Mucosa of stomach (tissue), 1 donor: ENCODE data around the gene POLR2I.

Experiments
- H3K27me3 ChIP-seq: one replicate; pipeline ENCODE4 v1.7.0; 2013; ENCODE audit warnings: mild to moderate bottlenecking, low read length; ENCODE audit not compliant: control insufficient read depth, insufficient read depth
- H3K36me3 ChIP-seq: one replicate; pipeline ENCODE4 v1.7.0; 2013; ENCODE audit warnings: low read length; ENCODE audit not compliant: control insufficient read depth, insufficient read depth
- H3K4me1 ChIP-seq: one replicate; pipeline ENCODE4 v1.7.0; 2013; ENCODE audit warnings: mild to moderate bottlenecking, low read length; ENCODE audit not compliant: control insufficient read depth, insufficient read depth
- H3K4me3 ChIP-seq: one replicate; pipeline ENCODE4 v1.7.0; 2013; ENCODE audit warnings: low read length
- H3K9ac ChIP-seq: one replicate; pipeline ENCODE4 v1.7.0; 2013; ENCODE audit warnings: mild to moderate bottlenecking, low read length, moderate library complexity
- H3K9me3 ChIP-seq: one replicate; pipeline ENCODE4 v1.7.0; 2013; ENCODE audit warnings: mild to moderate bottlenecking, low read length, moderate library complexity; ENCODE audit not compliant: control insufficient read depth
- donor health status: Pancreatic carcinoma.

POLR2I gene

GRCh38 chr19:36114721-36115452 is at the start of gene POLR2I:
Gene POLR2I (minus strand): TSS chr19:36114875. CDS start chr19:36114856, 19 bp downstream.
- no peaks in the 10 kb centered on the region for H3K27me3 ChIP-seq
- H3K36me3 ChIP-seq, result no peaks in the 10 kb centered on the region
- peaks cover 14% of the 10 kb centered on the region for H3K4me1 ChIP-seq
- H3K9me3 ChIP-seq, result no peaks in the 10 kb centered on the region
- H3K4me3 ChIP-seq, result peak within 1 kb of the TSS; percentile 95
- peak within 1 kb of the TSS; percentile 85 for H3K9ac ChIP-seq

GRCh38 chr19:36163813-36164212 is 49.1 kb upstream of the POLR2I start:
- no peak overlapping the region for H3K9ac ChIP-seq
- H3K36me3 ChIP-seq, result no peaks in the 10 kb centered on the region
- no peaks in the 10 kb centered on the region for H3K4me1 ChIP-seq
- no peaks in the 10 kb centered on the region for H3K27me3 ChIP-seq
- H3K4me3 ChIP-seq, result no peak overlapping the region
- no peaks in the 10 kb centered on the region for H3K9me3 ChIP-seq

- Histone ChIP-seq H3K9me3 (no peaks in the 10 kb centered on the region), H3K4me1 (no peaks in the 10 kb centered on the region), H3K9ac (no peak overlapping the region), H3K4me3 (no peak overlapping the region), H3K27me3 (no peaks in the 10 kb centered on the region), H3K36me3 (no peaks in the 10 kb centered on the region)
Observed at GRCh38 chr19:36160821-36161596, 46.3 kb upstream of the POLR2I start.

- H3K9ac ChIP-seq, result no peak overlapping the region
- H3K27me3 ChIP-seq, result no peaks in the 10 kb centered on the region
- no peaks in the 10 kb centered on the region for H3K4me1 ChIP-seq
- peaks cover 21% of the 10 kb centered on the region for H3K36me3 ChIP-seq
- H3K4me3 ChIP-seq, result no peak overlapping the region
- H3K9me3 ChIP-seq, result no peaks in the 10 kb centered on the region
Observed at GRCh38 chr19:36153126-36153525, 38.5 kb upstream of the POLR2I start.

GRCh38 chr19:36152352-36153091 is 37.8 kb upstream of the POLR2I start, which contains the start of gene COX7A1:
Gene COX7A1 (minus strand): TSS chr19:36152447. CDS start chr19:36152407, 40 bp downstream.
- no peaks in the 10 kb centered on the region for H3K9me3 ChIP-seq
- peak within 1 kb of the TSS; percentile 65 for H3K9ac ChIP-seq
- peak within 1 kb of the TSS; percentile 4 for H3K4me3 ChIP-seq
- peaks cover 21% of the 10 kb centered on the region for H3K36me3 ChIP-seq
- no peaks in the 10 kb centered on the region for H3K27me3 ChIP-seq
- H3K4me1 ChIP-seq, result no peaks in the 10 kb centered on the region

DNA sequence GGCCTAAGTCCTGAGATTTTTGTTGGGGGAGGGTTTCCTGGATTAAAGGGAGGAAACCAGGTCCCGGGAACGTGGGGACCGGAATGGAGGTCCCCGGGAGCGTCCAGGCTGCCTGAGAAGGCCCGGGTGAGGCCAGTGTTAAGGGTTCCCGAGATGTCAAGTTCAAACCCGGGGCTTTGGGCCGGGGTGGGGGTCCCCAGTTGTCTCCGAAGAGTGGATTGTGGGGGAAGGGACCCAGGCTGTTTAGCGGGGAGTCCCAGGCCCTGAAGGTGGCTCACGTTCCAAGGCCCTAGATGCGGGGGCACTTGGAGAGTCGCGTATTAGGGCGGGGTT is 37.3 kb upstream of the POLR2I start:
- H3K4me3 ChIP-seq, result peak overlapping the region; percentile 4
- H3K9ac ChIP-seq, result peak overlapping the region; percentile 65
- no peaks in the 10 kb centered on the region for H3K27me3 ChIP-seq
- no peaks in the 10 kb centered on the region for H3K4me1 ChIP-seq
- H3K9me3 ChIP-seq, result no peaks in the 10 kb centered on the region
- peaks cover 25% of the 10 kb centered on the region for H3K36me3 ChIP-seq

DNA sequence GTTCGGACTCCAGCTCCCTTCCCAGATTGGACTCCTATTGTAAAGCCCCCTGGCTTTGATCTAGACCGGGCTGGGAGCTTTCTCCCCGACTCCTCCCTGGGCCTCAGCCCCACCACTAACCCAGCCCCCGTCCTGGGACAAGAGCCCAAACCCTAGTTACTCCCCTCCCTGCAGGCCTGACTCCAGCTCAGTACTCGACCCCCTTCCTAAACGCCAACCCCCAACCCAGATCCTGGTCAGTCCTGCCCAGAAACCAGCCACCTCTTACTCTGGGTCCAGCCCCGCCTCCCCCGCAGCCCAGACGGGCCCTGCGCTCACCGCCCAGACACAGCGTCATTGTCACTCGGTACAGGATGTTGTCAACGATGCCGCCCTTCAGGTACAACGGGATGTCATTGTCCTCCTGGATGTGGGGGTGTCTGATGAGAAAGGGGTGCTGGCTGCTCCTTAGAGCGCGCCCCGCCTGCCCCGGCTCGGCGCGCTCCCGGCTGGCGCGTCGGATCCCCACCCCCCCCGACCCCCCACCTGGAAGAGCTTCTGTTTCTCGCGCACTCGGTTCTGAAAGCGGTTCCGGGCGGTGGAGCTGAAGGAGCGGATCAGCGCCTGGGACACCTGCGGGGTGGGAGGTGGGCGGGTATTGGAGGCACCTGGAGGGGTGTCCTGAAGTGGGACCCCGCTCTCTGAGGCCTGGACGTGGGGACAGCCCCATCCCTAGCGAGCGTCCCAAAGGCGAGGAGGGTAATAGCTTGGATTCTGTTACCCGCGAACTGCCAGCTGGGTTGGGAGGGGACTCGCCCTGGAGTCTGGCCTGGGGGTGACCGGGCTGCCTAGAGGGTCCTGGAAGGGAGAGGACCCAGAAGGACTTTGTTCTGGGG is 36.7 kb upstream of the POLR2I start:
- Histone ChIP-seq H3K4me3 (peak overlapping the region; percentile 4), H3K36me3 (peaks cover 28% of the 10 kb centered on the region), H3K27me3 (no peaks in the 10 kb centered on the region), H3K4me1 (no peaks in the 10 kb centered on the region), H3K9me3 (no peaks in the 10 kb centered on the region), H3K9ac (peak overlapping the region; percentile 65)

DNA sequence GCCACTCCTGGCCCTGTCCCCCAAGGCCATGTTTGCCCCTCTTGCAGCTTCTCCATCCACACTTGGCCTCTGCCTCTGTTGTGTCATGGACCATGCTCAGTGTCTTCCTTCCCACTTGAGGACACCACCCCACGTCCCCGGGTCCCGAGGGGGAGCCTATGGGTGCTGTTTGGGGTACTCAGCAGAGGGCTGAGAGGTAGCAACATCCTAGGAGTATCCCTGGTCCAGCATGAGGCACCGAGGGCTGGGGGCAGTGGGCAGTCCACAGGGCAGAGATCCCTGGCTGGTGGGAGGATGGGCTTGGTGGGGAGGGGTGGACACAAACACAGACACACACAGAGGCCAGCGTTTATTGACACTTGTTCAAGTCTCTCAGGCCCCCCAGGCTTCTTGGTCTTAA is 35.9 kb upstream of the POLR2I start:
- no peaks in the 10 kb centered on the region for H3K27me3 ChIP-seq
- no peak overlapping the region for H3K4me3 ChIP-seq
- peak overlapping the region; percentile 34 for H3K9ac ChIP-seq
- H3K36me3 ChIP-seq, result peaks cover 34% of the 10 kb centered on the region
- no peaks in the 10 kb centered on the region for H3K9me3 ChIP-seq
- no peaks in the 10 kb centered on the region for H3K4me1 ChIP-seq

GRCh38 chr19:36149673-36150406 is 35.2 kb upstream of the POLR2I start:
- Histone ChIP-seq H3K9ac (no peak overlapping the region), H3K36me3 (peaks cover 34% of the 10 kb centered on the region), H3K27me3 (no peaks in the 10 kb centered on the region), H3K4me1 (no peaks in the 10 kb centered on the region), H3K4me3 (no peak overlapping the region), H3K9me3 (no peaks in the 10 kb centered on the region)

GRCh38 chr19:36144624-36145023 is 29.9 kb upstream of the POLR2I start:
- Histone ChIP-seq H3K4me3 (no peak overlapping the region), H3K27me3 (no peaks in the 10 kb centered on the region), H3K9ac (no peak overlapping the region), H3K36me3 (peaks cover 31% of the 10 kb centered on the region), H3K4me1 (peaks cover 9% of the 10 kb centered on the region), H3K9me3 (no peaks in the 10 kb centered on the region)

- H3K27me3 ChIP-seq, result no peaks in the 10 kb centered on the region
- H3K9me3 ChIP-seq, result no peaks in the 10 kb centered on the region
- H3K36me3 ChIP-seq, result peaks cover 21% of the 10 kb centered on the region
- peaks cover 14% of the 10 kb centered on the region for H3K4me1 ChIP-seq
- no peak overlapping the region for H3K9ac ChIP-seq
- no peak overlapping the region for H3K4me3 ChIP-seq
Observed at GRCh38 chr19:36142496-36142895, 27.8 kb upstream of the POLR2I start.
